Smooth muscle cell (in vitro differentiated cells): Measurements from ENCODE around the gene HOMER2. TPM values are rescaled to one million over a fixed set of nuclear protein-coding genes. Genes with fewer than 3 reads are reported as not detected.

Experiments
- DNase-seq: peaks from one replicate; lab custom pipeline; 2025; ENCODE audit not compliant: unreplicated experiment; lab: John Stamatoyannopoulos, UW
- H2AFZ ChIP-seq: fragments of 200-600 bp; sonication (generic); 2 replicates; pipeline ENCODE4 v1.6.0; 2016; ENCODE audit warnings: antibody characterized with exemption, low read depth, mild to moderate bottlenecking
- H3F3A ChIP-seq: fragments of 200-600 bp; sonication (generic); 2 replicates; pipeline ENCODE4 v1.6.0; 2017; ENCODE audit warnings: antibody characterized with exemption, low read depth
- H3K27ac ChIP-seq: fragments of 200-600 bp; sonication (generic); 2 replicates; pipeline ENCODE4 v1.5.1; 2016; ENCODE audit warnings: low read depth, mild to moderate bottlenecking
- H3K27me3 ChIP-seq: fragments of 200-600 bp; sonication (generic); 2 replicates; pipeline ENCODE4 v1.6.1; 2016; ENCODE audit warnings: low read depth, mild to moderate bottlenecking
- H3K36me3 ChIP-seq: fragments of 200-600 bp; sonication (generic); 2 replicates; pipeline ENCODE4 v1.5.1; 2016; ENCODE audit warnings: low read depth
- H3K4me1 ChIP-seq: fragments of 200-600 bp; sonication (generic); 2 replicates; pipeline ENCODE4 v1.5.1; 2016; ENCODE audit warnings: low read depth
- H3K4me2 ChIP-seq: fragments of 200-600 bp; sonication (generic); 2 replicates; pipeline ENCODE4 v1.6.0; 2016; ENCODE audit warnings: mild to moderate bottlenecking
- H3K4me3 ChIP-seq: fragments of 200-600 bp; sonication (generic); 2 replicates; pipeline ENCODE4 v1.5.1; 2016; ENCODE audit warnings: mild to moderate bottlenecking
- H3K79me2 ChIP-seq: fragments of 200-600 bp; sonication (generic); 2 replicates; pipeline ENCODE4 v1.6.0; 2016; ENCODE audit warnings: low read depth, mild to moderate bottlenecking
- H3K9ac ChIP-seq: fragments of 200-600 bp; sonication (generic); 2 replicates; pipeline ENCODE4 v1.6.0; 2016; ENCODE audit warnings: low read depth
- H3K9me3 ChIP-seq: fragments of 200-600 bp; sonication (generic); replicated peaks from 2 replicates; pipeline ENCODE4 v1.5.1; 2016; ENCODE audit warnings: low read depth
- H4K20me1 ChIP-seq: fragments of 200-600 bp; sonication (generic); 2 replicates; pipeline ENCODE4 v1.6.0; 2016; ENCODE audit warnings: low read depth
- CTCF ChIP-seq: fragments of 200-600 bp; sonication (generic); IDR thresholded peaks from 2 replicates; pipeline ENCODE4 v1.5.1; 2017; ENCODE audit warnings: borderline replicate concordance, mild to moderate bottlenecking, antibody characterized with exemption; ENCODE audit not compliant: insufficient read depth, poor library complexity, severe bottlenecking
- WGBS: methylation state at CpG from one replicate; pipeline ENCODE4 v1.1.7; 2016; ENCODE audit warnings: low lambda C conversion rate; 5-methylcytosine and 5-hydroxymethylcytosine counted together
- polyA plus RNA-seq: library from polyadenylated mRNA; unstranded; fragments of >200 nt; fragmentation: Nextera tagmentation; extraction: Ambion mirVana; gene quantifications from 2 replicates; pipeline ENCODE4 v1.2.1, GENCODE V29; 2016
- total RNA-seq: library from RNA; depleted of rRNA; stranded (reverse); fragments of >200 nt; gene quantifications from 2 replicates; pipeline ENCODE4 v1.2.3, GENCODE V29; 2014

Gene HOMER2
- total and polyA plus RNA-seq, 2 experiments from 2014 or later: 3.1 to 18.8 TPM

DNA sequence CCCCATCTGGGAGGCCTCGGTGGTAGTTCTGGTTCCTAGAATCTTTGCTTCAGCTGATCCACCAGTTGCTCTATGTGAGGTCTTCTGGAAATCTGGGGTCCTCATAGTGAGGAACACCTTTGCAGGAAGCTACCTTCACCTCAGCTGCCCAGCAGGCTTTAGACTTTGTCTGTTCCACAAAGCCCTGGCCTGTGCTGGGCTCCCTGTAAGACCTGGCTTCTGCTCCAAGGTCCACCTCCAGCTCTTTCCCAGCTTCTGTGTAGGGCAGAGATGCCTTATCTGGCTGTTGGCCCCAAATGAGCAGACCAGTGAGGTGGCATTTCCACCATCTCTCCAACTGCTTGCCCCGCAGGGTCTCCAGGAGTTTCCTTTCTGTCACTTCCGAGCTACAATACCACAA, 8.2 kb upstream of the HOMER2 start:
- Histone ChIP-seq H3K4me3 (no peak overlapping the region), H2AFZ (no peak overlapping the region), H3K4me1 (no peaks in the 10 kb centered on the region), H3K27ac (no peak overlapping the region), H3K36me3 (no peaks in the 10 kb centered on the region), H3K27me3 (no peaks in the 10 kb centered on the region), H3K4me2 (no peak overlapping the region), H4K20me1 (no peaks in the 10 kb centered on the region), H3F3A (no peaks in the 10 kb centered on the region), H3K79me2 (no peaks in the 10 kb centered on the region), H3K9ac (no peak overlapping the region), H3K9me3 (no peaks in the 10 kb centered on the region)
- TF ChIP-seq CTCF: no peak
- 87% methylated on average over 3 of the region's 3 CpGs for WGBS
- DNase-seq: no peak

DNA sequence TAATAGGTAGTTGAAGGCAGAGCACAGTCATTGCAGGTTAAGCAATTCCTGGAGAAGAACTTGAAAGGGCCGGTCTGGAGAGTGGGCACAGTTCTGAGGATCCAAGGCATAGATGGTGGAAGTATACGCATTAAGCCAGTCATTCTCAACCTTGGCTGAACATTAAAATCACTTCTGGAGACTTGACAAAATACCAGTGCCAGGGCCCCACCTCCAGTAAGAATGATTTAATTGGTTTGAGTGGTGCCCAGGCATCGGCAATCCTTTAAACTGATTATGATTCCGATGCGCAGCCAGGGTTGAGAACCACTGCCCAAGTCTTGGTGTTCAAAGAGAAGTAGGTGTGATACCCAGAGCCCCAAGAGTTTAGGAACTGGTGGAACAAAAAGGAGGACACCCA, 6.9 kb upstream of the HOMER2 start:
- no peak overlapping the region for H2AFZ ChIP-seq
- H3K4me1 ChIP-seq: no peaks in the 10 kb centered on the region
- no peak for DNase-seq
- H3K27ac ChIP-seq: no peak overlapping the region
- 96% methylated on average over 5 of the region's 5 CpGs for WGBS
- no peak overlapping the region for H3K4me3 ChIP-seq
- H3K36me3 ChIP-seq: no peaks in the 10 kb centered on the region
- no peaks in the 10 kb centered on the region for H3K79me2 ChIP-seq
- TF ChIP-seq CTCF: no peak
- H4K20me1 ChIP-seq: no peaks in the 10 kb centered on the region
- no peaks in the 10 kb centered on the region for H3K9me3 ChIP-seq
- H3K9ac ChIP-seq: no peak overlapping the region
- no peak overlapping the region for H3K4me2 ChIP-seq
- no peaks in the 10 kb centered on the region for H3K27me3 ChIP-seq
- H3F3A ChIP-seq: no peaks in the 10 kb centered on the region

DNA sequence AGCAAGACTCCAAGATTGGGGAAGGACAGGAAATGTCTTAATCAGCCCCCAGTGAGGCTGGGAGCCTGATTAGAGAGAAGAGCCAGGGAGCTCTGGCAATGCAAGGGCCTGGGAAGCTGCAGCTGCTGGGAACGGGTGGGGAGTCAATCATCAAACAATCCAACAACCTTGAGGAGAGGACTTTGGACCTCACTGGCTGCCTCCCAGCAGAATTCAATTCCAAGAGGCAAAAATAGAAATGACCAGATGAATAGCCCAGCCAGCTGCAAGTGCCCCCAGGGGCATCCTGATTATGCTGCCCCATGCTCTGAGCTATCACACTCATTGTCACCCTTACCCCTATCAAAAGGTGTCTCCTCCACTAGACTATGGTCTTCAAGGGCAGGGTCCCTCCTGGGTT, 6.1 kb upstream of the HOMER2 start:
- Histone ChIP-seq H3K4me1 (no peaks in the 10 kb centered on the region), H3K4me3 (no peak overlapping the region), H3K4me2 (no peak overlapping the region), H4K20me1 (no peaks in the 10 kb centered on the region), H3K9ac (no peak overlapping the region), H3K79me2 (no peaks in the 10 kb centered on the region), H3K36me3 (no peaks in the 10 kb centered on the region), H3K27ac (no peak overlapping the region), H2AFZ (no peak overlapping the region), H3K9me3 (no peaks in the 10 kb centered on the region), H3K27me3 (no peaks in the 10 kb centered on the region), H3F3A (no peaks in the 10 kb centered on the region)
- WGBS: 100% methylated on average over 1 of the region's 1 CpG
- no peak for DNase-seq
- no peak for TF ChIP-seq CTCF

DNA sequence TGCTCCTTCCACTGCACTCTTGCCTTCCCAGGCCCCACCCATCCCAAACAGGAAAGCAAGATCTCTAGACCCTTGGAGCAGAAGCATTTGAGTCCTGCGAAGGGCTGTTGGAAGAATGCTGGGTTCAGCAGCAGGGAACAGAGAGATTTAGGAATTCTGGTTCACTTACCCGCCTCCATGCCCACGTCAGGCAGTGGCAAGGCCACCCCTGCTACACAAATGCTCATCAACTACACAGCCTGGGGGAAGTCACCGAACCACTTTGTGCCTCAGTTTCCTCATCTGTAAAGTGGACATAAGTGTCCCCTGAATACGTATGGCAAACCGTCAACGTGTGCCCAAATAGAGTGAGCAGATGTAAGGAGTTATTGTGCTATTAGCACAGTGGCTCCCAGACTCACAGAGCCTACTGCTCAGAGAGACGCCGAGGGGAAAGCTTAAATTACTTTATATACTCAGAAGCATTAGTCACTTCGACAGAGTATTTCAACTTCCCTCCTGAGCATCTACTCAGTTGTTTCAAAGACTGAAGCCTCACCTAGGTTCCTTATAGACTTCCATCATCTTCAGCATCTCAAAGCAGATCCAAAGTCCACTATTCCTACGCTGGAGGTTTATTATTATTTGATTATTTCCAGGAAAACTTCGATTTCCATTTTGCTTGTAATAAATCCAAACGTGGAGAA, 905 bp downstream of the HOMER2 start:
- Histone ChIP-seq H4K20me1 (no peaks in the 10 kb centered on the region), H3K4me3 (peak overlapping the region; percentile 67), H3K36me3 (no peaks in the 10 kb centered on the region), H3K27me3 (peaks cover 34% of the 10 kb centered on the region), H3F3A (no peaks in the 10 kb centered on the region), H3K79me2 (no peaks in the 10 kb centered on the region), H3K4me2 (peak overlapping the region; percentile 97), H3K9ac (no peak overlapping the region), H3K27ac (no peak overlapping the region), H2AFZ (peak overlapping the region; percentile 86), H3K4me1 (no peaks in the 10 kb centered on the region), H3K9me3 (no peaks in the 10 kb centered on the region)
- TF ChIP-seq CTCF: no peak
- DNase-seq: no peak
- 62% methylated on average over 13 of the region's 13 CpGs for WGBS
